NCI-H2196 (cell line): ENCODE data around the gene ARMH3.

Experiments
- DNase-seq: peaks from one replicate; lab custom pipeline; 2025; ENCODE audit not compliant: unreplicated experiment; lab: John Stamatoyannopoulos, UW

The ARMH3 gene

DNA sequence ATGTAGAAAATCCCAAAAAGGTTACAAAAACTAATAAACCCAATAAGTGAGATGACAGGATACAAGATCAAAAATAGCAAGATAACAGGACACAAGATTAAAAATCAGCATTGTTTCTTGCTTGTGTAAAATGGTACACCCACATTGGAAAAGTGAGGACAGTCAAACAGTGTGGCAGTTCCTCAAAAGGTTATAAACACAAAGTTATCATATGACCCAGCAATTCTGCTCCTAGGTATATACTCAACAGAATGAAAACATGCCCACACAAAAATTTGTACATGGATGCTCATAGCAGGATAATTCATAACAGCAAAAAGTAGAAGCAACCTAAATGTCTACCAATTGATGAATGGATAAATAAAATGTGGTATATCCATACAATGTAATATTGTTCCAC lies 105.8 kb downstream of the ARMH3 start:
- no peak for DNase-seq

DNA sequence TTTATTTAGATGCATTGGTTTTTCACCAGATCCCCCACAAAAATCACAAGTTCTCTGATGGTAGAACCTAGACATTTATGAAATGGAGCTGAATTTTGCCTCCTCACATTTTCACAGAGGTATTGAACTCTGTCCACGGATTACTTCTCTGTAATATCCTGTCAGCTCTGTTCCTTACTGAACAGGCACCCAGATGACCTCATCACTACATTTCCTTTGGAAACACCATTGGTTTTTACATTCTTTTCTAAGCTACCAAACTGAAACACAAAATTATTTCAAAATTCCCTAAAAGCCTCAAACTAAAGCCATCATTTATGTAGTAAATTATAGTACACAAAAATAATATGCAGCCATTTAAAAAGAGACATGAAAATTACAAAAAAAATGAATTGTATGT lies 114.1 kb downstream of the ARMH3 start:
- DNase-seq, result no peak

DNA sequence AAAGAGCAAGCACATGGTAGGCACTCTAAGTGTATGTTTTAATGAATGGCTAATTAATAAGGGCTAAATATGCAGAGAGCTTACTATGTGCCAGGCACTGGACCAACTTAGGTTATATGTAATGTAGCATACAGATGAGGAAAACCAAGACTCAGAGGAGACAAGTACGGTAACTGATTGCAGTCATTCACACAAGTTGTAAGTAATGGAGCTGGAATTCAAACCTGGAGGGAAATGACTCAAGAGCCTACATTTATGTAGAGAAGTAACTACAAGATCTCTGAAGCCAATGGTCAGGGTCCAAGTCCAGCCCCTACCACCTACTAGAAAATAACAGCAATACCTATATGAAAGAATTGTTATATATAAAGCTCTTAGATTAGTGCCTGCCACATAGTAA lies 115.1 kb downstream of the ARMH3 start:
- no peak for DNase-seq

DNA sequence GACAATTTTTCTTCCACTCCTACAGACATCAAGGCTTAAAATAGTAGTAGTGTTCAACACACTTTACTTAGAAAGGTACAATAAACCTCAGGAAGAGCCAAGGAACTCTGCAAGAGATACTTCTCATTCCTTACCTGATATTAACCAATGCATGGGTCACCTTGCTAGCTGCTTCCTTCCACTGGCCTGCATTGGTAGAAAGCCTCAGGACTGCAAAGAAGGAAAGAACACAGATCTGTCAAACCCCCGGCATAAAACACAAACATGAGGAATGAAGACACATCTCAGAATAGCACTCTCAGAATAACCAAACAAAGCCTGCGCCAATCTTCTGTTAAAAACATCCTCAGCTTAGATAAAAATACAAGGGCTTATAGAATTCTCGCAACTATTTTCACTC lies 116.2 kb downstream of the ARMH3 start:
- DNase-seq, result no peak

DNA sequence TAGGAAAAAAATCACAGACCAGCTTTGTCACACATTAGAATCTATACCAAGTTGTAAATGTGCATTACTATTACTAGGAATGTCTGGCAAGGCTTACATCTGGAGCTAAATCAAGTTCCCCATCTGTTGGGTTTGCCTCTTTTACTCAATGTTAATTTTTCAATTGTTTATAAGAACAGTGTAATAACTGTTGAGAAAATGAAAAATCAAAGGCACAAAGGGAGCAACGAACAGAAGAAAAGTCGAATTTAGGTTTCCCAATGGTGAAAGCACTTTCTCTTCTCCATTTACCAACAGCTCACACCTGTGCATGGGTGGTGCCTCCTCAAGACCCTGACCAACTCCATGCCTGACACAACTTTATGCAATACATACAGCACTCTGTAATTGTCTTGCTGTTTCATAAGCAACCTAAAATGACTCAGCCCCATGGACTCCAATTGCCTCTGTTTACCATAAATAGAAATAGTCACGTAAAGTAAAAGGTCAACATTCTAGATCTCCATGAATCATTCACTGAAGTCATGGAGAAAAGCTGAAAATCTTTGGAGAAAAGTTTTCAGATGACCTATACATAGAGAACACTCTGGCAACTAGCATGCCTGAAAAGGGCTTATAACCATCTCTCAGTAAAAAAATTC lies 116.8 kb downstream of the ARMH3 start:
- DNase-seq, result no peak

GRCh38 chr10:101938305-101939007 lies 117.5 kb downstream of the ARMH3 start:
- no peak for DNase-seq

GRCh38 chr10:101935431-101935830 lies 120.5 kb downstream of the ARMH3 start:
- no peak for DNase-seq

- no peak for DNase-seq
Measured at GRCh38 chr10:101934686-101935305, 121.2 kb downstream of the ARMH3 start.

DNA sequence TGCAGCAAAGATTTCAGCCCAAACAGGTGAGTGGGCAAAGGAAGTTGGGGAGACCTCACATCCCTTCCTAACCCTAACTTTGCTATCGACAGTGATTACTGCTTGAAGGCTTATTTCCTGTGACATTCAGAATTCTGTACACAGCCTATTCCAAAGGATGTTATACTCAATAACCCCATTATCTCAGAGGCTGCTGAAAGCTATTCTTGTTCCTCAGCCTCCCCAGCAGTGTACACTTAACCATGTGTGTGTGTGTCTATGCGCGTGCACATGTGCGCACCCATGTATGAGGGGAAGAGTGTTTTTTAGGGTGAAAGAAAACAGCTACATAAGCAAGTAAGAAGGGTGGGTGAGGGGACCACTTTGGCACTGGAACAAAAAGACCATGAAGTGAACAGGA lies 122.0 kb downstream of the ARMH3 start:
- DNase-seq, result no peak

- DNase-seq, result no peak
Measured at GRCh38 chr10:101932183-101932582, 123.8 kb downstream of the ARMH3 start.

- no peak for DNase-seq
Measured at GRCh38 chr10:101925027-101925426, 130.9 kb downstream of the ARMH3 start.

GRCh38 chr10:101923256-101923655 lies 132.7 kb downstream of the ARMH3 start:
- no peak for DNase-seq

GRCh38 chr10:101922846-101923245 lies 133.1 kb downstream of the ARMH3 start:
- DNase-seq, result no peak

- no peak for DNase-seq
Measured at GRCh38 chr10:101920546-101920945, 135.4 kb downstream of the ARMH3 start.

DNA sequence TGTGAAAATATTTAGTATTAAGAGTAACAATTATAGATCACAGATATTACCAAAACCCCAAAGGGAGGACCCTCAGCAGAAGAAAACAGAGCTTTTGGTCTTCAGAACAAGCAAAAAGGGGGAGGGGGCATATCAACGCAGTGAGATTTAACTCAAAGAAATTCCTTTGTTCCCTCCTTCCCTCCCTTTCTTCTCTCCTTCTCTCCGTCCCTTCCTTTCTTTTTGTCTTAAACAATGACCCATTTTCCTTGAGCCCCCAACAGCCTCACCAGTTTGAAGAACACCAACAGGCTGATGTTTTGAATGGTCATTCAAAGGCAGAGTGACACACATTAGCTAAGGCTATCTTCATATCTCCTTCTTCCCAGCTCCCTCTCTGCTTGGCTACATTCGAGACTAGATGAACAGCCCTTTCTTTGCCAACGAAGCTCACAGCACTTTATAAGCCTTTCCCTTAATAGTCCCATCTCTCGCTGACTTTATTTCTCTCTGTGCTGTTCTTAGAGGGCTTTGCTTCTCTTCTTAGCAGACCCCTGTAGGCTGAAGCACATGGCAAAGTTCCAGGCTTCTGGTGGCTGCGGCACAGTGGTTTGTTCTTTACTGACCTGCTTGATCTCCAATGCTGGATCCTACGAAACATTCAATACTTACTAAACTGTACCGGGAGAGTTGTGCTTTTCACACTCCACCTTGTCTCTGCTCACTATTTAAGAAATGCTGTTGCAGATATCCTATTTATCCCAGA lies 136.8 kb downstream of the ARMH3 start:
- no peak for DNase-seq

DNA sequence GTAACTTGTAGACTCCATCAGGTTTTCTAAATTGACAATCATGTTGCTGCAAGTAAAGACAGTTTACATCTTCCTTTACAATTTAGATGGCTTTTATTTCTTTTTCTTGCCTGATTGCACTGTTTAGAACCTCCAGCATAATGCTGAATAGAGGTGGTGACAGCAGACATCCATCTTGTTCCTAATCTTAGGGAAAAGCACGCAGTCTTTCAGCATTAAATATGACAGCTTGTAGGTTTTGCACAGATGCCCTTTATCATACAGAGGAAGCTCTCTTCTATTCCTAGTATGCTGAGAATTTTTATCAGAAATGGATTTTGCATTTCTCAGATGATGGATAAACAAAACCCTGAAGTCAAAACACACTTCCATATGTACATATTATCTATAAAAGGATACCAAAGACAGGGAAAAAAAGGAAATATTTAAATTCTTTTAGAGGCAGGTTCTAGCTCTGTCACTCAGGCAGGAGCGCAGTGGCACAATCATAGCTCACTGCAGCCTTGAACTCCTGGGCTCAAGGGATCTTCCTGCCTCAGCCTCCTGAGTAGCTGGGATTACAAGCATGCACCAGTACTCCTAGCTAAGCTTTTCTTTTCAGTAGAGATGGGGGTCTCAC lies 143.3 kb downstream of the ARMH3 start:
- no peak for DNase-seq

DNA sequence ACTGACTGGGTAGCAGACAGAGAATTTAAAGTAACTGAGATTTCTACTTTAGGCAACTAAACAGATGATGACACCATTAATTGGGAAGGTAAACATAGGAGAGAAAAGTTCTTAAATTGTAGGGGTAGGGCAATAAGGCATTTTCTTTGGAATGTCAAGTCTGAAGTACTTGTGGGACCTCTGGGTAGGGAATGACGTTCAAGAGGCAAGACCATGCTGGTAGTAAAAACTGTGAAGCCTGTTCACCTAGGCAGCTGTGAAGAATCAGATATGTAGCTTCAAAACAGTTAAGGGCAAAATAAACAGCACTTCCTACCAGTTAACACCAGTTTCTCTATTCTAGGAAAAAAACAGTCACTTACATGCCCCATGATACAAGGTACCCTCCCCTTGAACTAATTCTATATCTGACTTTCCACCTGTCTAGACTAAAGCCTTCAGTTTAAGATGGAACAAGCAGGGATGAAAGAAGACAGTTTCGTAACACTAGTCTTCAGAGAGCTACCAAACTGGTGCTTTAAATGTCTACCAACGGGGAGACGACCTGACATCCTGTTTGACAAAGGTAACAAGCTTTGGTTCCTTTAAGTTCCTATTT lies 149.3 kb downstream of the ARMH3 start:
- DNase-seq, result no peak

DNA sequence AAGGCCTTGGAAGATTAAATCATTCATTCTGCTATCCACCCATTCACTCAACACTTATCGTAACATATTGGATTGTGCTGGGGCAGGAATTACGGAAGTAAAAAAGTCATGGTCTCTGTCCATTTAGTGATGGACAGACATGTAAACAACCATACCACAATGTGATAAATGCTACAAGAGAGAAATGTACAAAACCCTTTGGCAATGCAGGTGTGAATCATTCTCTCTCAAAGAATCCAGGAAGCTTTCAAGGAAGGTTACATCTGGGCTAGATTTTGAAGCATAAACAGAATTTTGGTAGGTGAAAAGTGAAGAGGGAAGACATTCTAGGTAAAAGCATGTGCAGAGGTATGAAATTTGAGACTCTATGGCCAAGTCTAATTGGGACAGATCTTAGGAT lies 150.7 kb downstream of the ARMH3 start:
- DNase-seq, result no peak

- DNase-seq, result no peak
Measured at GRCh38 chr10:101903827-101904550, 152.0 kb downstream of the ARMH3 start.

- no peak for DNase-seq
Measured at GRCh38 chr10:101902820-101903145, 153.2 kb downstream of the ARMH3 start.
